ENCODE measurements around the gene PKD1L1. TPM values are rescaled to one million over a fixed set of nuclear protein-coding genes. Genes with fewer than 3 reads are reported as not detected.
"Not testable (repeated sequence)": the region's sequence is repeated elsewhere in the genome, so short reads cannot be mapped to it uniquely, and the experiment has no call there.

The PKD1L1 gene
- total RNA-seq, 2 donors from 2014 or later: 0.40 to 1.2 TPM

GRCh38 chr7:47990592-47990991 lies 42.3 kb upstream of the PKD1L1 start:
- no peak overlapping the region for H3K4me3 ChIP-seq
- no peaks in the 10 kb centered on the region for H3K27me3 ChIP-seq
- H3K9me3 ChIP-seq: no peaks in the 10 kb centered on the region
- H3K4me1 ChIP-seq: peaks cover 4% of the 10 kb centered on the region
- intact Hi-C loops (cut with DNase I): loop anchor here (5.0 kb wide), 1 partner anchor 117 kb away; no protein-coding TSS in a partner anchor
- H3K36me3 ChIP-seq: no peaks in the 10 kb centered on the region
- no peak for DNase-seq
- H3K27ac ChIP-seq: no peak overlapping the region
- H3K9ac ChIP-seq (ENCODE audit: low read depth in 2 of 2, low read length in 2 of 2): no peak overlapping the region
- TF ChIP-seq CTCF (IDR thresholded peaks at IDR 0.05): no peak

- H3K36me3 ChIP-seq; DNase-seq; H3K4me1 ChIP-seq; H3K9me3 ChIP-seq; H3K27me3 ChIP-seq; H3K4me3 ChIP-seq; H3K9ac ChIP-seq (ENCODE audit: low read depth in 2 of 2, low read length in 2 of 2); H3K27ac ChIP-seq: not testable (repeated sequence)
- intact Hi-C loops (cut with DNase I): loop anchor here (5.0 kb wide), 2 partner anchors 102 to 117 kb away; no protein-coding TSS in a partner anchor
These were observed 41.5 kb upstream of the PKD1L1 start for GRCh38 chr7:47989607-47990400.

- H3K27me3 ChIP-seq: no peaks in the 10 kb centered on the region
- no peaks in the 10 kb centered on the region for H3K9me3 ChIP-seq
- H3K27ac ChIP-seq: no peak overlapping the region
- no peaks in the 10 kb centered on the region for H3K36me3 ChIP-seq
- no peak for DNase-seq
- H3K4me3 ChIP-seq: no peak overlapping the region
- intact Hi-C loops (cut with DNase I): loop anchor here (5.0 kb wide), 1 partner anchor 104 kb away; no protein-coding TSS in a partner anchor
- peak; percentile 19 for TF ChIP-seq CTCF (IDR thresholded peaks at IDR 0.05)
- H3K4me1 ChIP-seq: peaks cover 4% of the 10 kb centered on the region
- no peak overlapping the region for H3K9ac ChIP-seq (ENCODE audit: low read depth in 2 of 2, low read length in 2 of 2)
These were observed 40.5 kb upstream of the PKD1L1 start for GRCh38 chr7:47988496-47989386.

- H3K4me1 ChIP-seq: no peaks in the 10 kb centered on the region
- H3K9ac ChIP-seq (ENCODE audit: low read depth in 2 of 2, low read length in 2 of 2): no peak overlapping the region
- no peaks in the 10 kb centered on the region for H3K27me3 ChIP-seq
- intact Hi-C loops (cut with DNase I): no loop called here
- no peak overlapping the region for H3K27ac ChIP-seq
- no peak for TF ChIP-seq CTCF (IDR thresholded peaks at IDR 0.05)
- H3K9me3 ChIP-seq: no peaks in the 10 kb centered on the region
- no peak for DNase-seq
- no peak overlapping the region for H3K4me3 ChIP-seq
- H3K36me3 ChIP-seq: no peaks in the 10 kb centered on the region
These were observed 34.3 kb upstream of the PKD1L1 start for GRCh38 chr7:47982610-47983009.

- DNase-seq; intact Hi-C loops (cut with DNase I): not testable (repeated sequence)
These were observed 32.4 kb upstream of the PKD1L1 start for GRCh38 chr7:47980648-47981047.

GRCh38 chr7:47979832-47980181 lies 31.5 kb upstream of the PKD1L1 start:
- no peaks in the 10 kb centered on the region for H3K27me3 ChIP-seq
- H3K36me3 ChIP-seq: peaks cover 9% of the 10 kb centered on the region
- intact Hi-C loops (cut with DNase I): no loop called here
- H3K9me3 ChIP-seq: no peaks in the 10 kb centered on the region
- peak overlapping the region; percentile 62 for H3K4me3 ChIP-seq
- H3K9ac ChIP-seq (ENCODE audit: low read depth in 2 of 2, low read length in 2 of 2): peak overlapping the region in 1 of 2 donors; percentile 87
- peak overlapping the region; percentile 69 for H3K27ac ChIP-seq
- no peak for TF ChIP-seq CTCF (IDR thresholded peaks at IDR 0.05)
- no peak for DNase-seq
- no peaks in the 10 kb centered on the region for H3K4me1 ChIP-seq

More at GRCh38 chr7:47980648-47981047, 32.4 kb upstream of the PKD1L1 start:
- not testable (repeated sequence) for H3K36me3 ChIP-seq; H3K4me1 ChIP-seq; H3K27ac ChIP-seq; H3K27me3 ChIP-seq; H3K9ac ChIP-seq (ENCODE audit: low read depth in 2 of 2, low read length in 2 of 2); H3K9me3 ChIP-seq; H3K4me3 ChIP-seq
